Keratinocyte (primary cell): ENCODE results near the gene HK2. TPM values are rescaled to one million over a fixed set of nuclear protein-coding genes. Genes with fewer than 3 reads are reported as not detected.
"Not testable (repeated sequence)": the region's sequence is repeated elsewhere in the genome, so short reads cannot be mapped to it uniquely, and the experiment has no call there.

Experiments
- DNase-seq: peaks from one replicate; pipeline ENCODE4 v3.0.0-alpha.2; 2011; ENCODE audit warnings: low read depth, missing footprints, low spot score
- FAIRE-seq: peaks from 2 replicates; lab custom pipeline; 2011; peaks lifted over from hg19 to GRCh38; lab: Jason Lieb, UNC
- H2AFZ ChIP-seq: 2 replicates; pipeline ENCODE4 v1.6.0; 2012; ENCODE audit warnings: low read length, control low read depth, inconsistent platforms; ENCODE audit not compliant: control insufficient read depth
- H3K27ac ChIP-seq: 2 replicates; pipeline ENCODE4 v1.5.1; 2011; ENCODE audit warnings: low read length; ENCODE audit not compliant: control insufficient read depth, insufficient read depth
- H3K27me3 ChIP-seq: 3 replicates; pipeline ENCODE4 v1.6.0; 2011; ENCODE audit warnings: low read length; ENCODE audit not compliant: control insufficient read depth, insufficient read depth; ENCODE audit errors: extremely low read depth
- H3K36me3 ChIP-seq, 2 experiments: 2 replicates in 1 of 2; 3 replicates in 1 of 2; pipeline ENCODE4 v1.5.1; 2011; ENCODE audit warnings: low read length in 2 of 2, mild to moderate bottlenecking in 1 of 2; ENCODE audit not compliant: control insufficient read depth in 2 of 2, insufficient read depth in 2 of 2; ENCODE audit errors: extremely low read depth in 1 of 2
- H3K4me1 ChIP-seq: 3 replicates; pipeline ENCODE4 v1.5.1; 2011; ENCODE audit warnings: low read length; ENCODE audit not compliant: control insufficient read depth, insufficient read depth; ENCODE audit errors: extremely low read depth
- H3K4me2 ChIP-seq: 3 replicates; pipeline ENCODE4 v1.6.0; 2011; ENCODE audit warnings: low read depth, low read length; ENCODE audit not compliant: control insufficient read depth, insufficient read depth; ENCODE audit errors: extremely low read depth
- H3K4me3 ChIP-seq, 3 experiments: fragments of 200-600 bp in 1 of 3; sonication (generic) in 1 of 3; 2 replicates in 2 of 3; 3 replicates in 1 of 3; pipeline ENCODE4 v1.5.1; 2011 to 2016; ENCODE audit warnings: low read length in 3 of 3, mild to moderate bottlenecking in 3 of 3, control low read depth in 2 of 3, inconsistent platforms in 1 of 3, low read depth in 1 of 3, mixed read lengths in 1 of 3, mixed run types in 1 of 3, moderate library complexity in 1 of 3; ENCODE audit not compliant: control insufficient read depth in 2 of 3, insufficient read depth in 2 of 3; ENCODE audit errors: extremely low read depth in 1 of 3
- H3K79me2 ChIP-seq: 2 replicates; pipeline ENCODE4 v1.6.0; 2012; ENCODE audit warnings: low read length; ENCODE audit not compliant: control insufficient read depth, insufficient read depth
- H3K9ac ChIP-seq: 3 replicates; pipeline ENCODE4 v1.6.0; 2011; ENCODE audit warnings: low read length; ENCODE audit not compliant: control insufficient read depth, insufficient read depth; ENCODE audit errors: extremely low read depth
- H3K9me1 ChIP-seq: 3 replicates; pipeline ENCODE4 v1.6.0; 2011; ENCODE audit warnings: low read length; ENCODE audit not compliant: control insufficient read depth, insufficient read depth; ENCODE audit errors: extremely low read depth
- H3K9me3 ChIP-seq: 2 replicates; pipeline ENCODE4 v1.5.1; 2012; ENCODE audit warnings: low read depth, low read length; ENCODE audit not compliant: control insufficient read depth
- H4K20me1 ChIP-seq: 3 replicates; pipeline ENCODE4 v1.6.0; 2011; ENCODE audit warnings: low read length; ENCODE audit not compliant: control insufficient read depth, insufficient read depth; ENCODE audit errors: extremely low read depth
- CTCF ChIP-seq, 3 experiments: IDR thresholded peaks in 1 of 3; conservative IDR thresholded peaks in 1 of 3; optimal IDR thresholded peaks in 1 of 3; 2 replicates in 2 of 3; 3 replicates in 1 of 3; pipeline versions ENCODE3 to v1.5.1; 2011; ENCODE audit warnings: low read length in 3 of 3, mild to moderate bottlenecking in 3 of 3, moderate library complexity in 2 of 3, control low read depth in 1 of 3, inconsistent platforms in 1 of 3; ENCODE audit not compliant: insufficient read depth in 2 of 3; ENCODE audit errors: extremely low read depth in 1 of 3
- EZH2 ChIP-seq: IDR thresholded peaks from one replicate; pipeline ENCODE4 v1.6.1; 2012; ENCODE audit warnings: inconsistent platforms, mild to moderate bottlenecking, low read length, moderate library complexity
- dilution Hi-C: fragments of 300-500 bp; cut with MboI; formaldehyde crosslinking; loops from one replicate; pipeline ENCODE4 v1.7.0; 2020; ENCODE audit warnings: low sequenced_read_pairs; ENCODE audit not compliant: extremely low pct_ligation_motif_present
- polyA plus RNA-seq, 5 experiments: library from polyadenylated mRNA; depleted of rRNA in 3 of 5; stranded (reverse) in 3 of 5; stranded (forward) in 1 of 5; unstranded in 1 of 5; fragments of >200 nt; gene quantifications; 1 replicate in 1 of 5; 2 replicates in 3 of 5; 3 replicates in 1 of 5; pipeline versions ENCODE4 v1.2.1 to v1.2.3, GENCODE V29; 2011 to 2012; ENCODE audit warnings: missing spikeins in 2 of 5, low read depth in 1 of 5, low replicate concordance in 1 of 5

HK2 gene
- polyA plus RNA-seq, 1 donor (not counting 4 experiments of a cell fraction or from before 2014, with no cell fraction given) = 27.1 TPM

GRCh38 chr2:74890711-74891110 lies 56.8 kb downstream of the HK2 start:
- DNase-seq (no peak), FAIRE-seq (no peak)
- Histone ChIP-seq H3K9ac (no peak overlapping the region), H3K27ac (no peak overlapping the region), H3K4me1 (peaks cover 53% of the 10 kb centered on the region), H3K4me2 (no peak overlapping the region), H3K9me1 (no peaks in the 10 kb centered on the region), H4K20me1 (no peaks in the 10 kb centered on the region), H3K79me2 (no peaks in the 10 kb centered on the region), H3K36me3 (peaks cover 23 to 31% of the 10 kb centered on the region in 2 experiments), H2AFZ (no peak overlapping the region), H3K27me3 (no peaks in the 10 kb centered on the region), H3K4me3 (no peak overlapping the region), H3K9me3 (no peaks in the 10 kb centered on the region)
- no peak for TF ChIP-seq CTCF (optimal IDR thresholded peaks at IDR 0.05 in 1 of 3, IDR thresholded peaks at IDR 0.05 in 1 of 3, conservative IDR thresholded peaks at IDR 0.05 in 1 of 3; ENCODE audit: extremely low read depth in 1 of 3, insufficient read depth in 2 of 3, low read length in 3 of 3)
- no peak for TF ChIP-seq EZH2
- dilution Hi-C loops = no loop called here

DNA sequence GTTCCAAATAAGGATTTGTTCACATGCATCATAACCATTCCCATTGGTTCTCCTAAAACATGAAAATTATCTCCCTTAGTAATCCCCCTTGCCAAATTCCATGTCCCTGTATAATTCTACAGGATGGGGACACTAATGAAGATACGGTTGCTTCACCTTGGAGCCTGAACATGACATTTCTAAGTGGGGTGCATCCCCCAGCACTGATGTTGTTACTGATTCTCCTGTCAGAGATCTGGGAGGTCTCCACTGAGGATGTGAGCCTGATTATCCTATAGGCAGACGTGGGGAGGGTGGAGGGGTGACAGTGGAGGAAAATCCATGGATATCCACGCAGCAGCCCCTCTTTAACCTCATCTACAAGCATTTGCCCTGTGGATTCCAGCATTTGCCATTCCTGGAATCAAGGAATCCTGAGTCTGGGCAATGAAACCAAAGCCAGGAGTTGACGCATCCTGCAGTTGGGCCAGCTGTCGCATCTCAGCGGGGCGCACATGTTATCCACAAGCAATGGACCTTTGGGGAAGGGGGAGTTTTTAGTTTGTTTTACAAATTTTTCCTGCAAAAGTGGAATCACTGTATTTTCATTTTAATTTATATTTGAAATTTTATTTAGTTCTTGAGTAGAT lies 57.3 kb downstream of the HK2 start:
- Histone ChIP-seq H4K20me1 (no peaks in the 10 kb centered on the region), H2AFZ (no peak overlapping the region), H3K9ac (no peak overlapping the region), H3K9me1 (no peaks in the 10 kb centered on the region), H3K9me3 (no peaks in the 10 kb centered on the region), H3K4me3 (no peak overlapping the region), H3K4me1 (peaks cover 53% of the 10 kb centered on the region), H3K79me2 (no peaks in the 10 kb centered on the region), H3K4me2 (no peak overlapping the region), H3K27me3 (no peaks in the 10 kb centered on the region), H3K27ac (no peak overlapping the region), H3K36me3 (peaks cover 21 to 28% of the 10 kb centered on the region in 2 experiments)
- no peak for TF ChIP-seq EZH2
- TF ChIP-seq CTCF (optimal IDR thresholded peaks at IDR 0.05 in 1 of 3, IDR thresholded peaks at IDR 0.05 in 1 of 3, conservative IDR thresholded peaks at IDR 0.05 in 1 of 3; ENCODE audit: extremely low read depth in 1 of 3, insufficient read depth in 2 of 3, low read length in 3 of 3) = no peak
- FAIRE-seq (no peak), DNase-seq (no peak)
- dilution Hi-C loops = no loop called here

- DNase-seq, H3K9me1 ChIP-seq, H3K27ac ChIP-seq, H3K4me3 ChIP-seq, FAIRE-seq, dilution Hi-C loops, H3K79me2 ChIP-seq, H3K9ac ChIP-seq, H2AFZ ChIP-seq, H3K27me3 ChIP-seq, H4K20me1 ChIP-seq, H3K4me2 ChIP-seq, H3K9me3 ChIP-seq: not testable (repeated sequence)
- Histone ChIP-seq H3K4me1 (peaks cover 49% of the 10 kb centered on the region), H3K36me3 (peaks cover 19 to 23% of the 10 kb centered on the region in 2 experiments)
Observed at GRCh38 chr2:74891816-74892215, 57.9 kb downstream of the HK2 start.
